SK-N-SH (cell line): ENCODE measurements around the gene DBNL.

Experiments used
- CHD2 ChIP-seq: fragments of 150-350 bp; IDR thresholded peaks from 2 replicates; pipeline ENCODE4 v1.6.1; 2018; ENCODE audit warnings: low read length; ENCODE audit not compliant: partially characterized antibody
- CTCF ChIP-seq: fragments of 200-600 bp; sonication (generic); IDR thresholded peaks from 2 replicates; pipeline ENCODE4 v1.6.1; 2017; ENCODE audit warnings: antibody characterized with exemption, mild to moderate bottlenecking, moderate library complexity
- EP300 ChIP-seq, 2 experiments: IDR thresholded peaks; 2 replicates each; pipeline versions ENCODE4 v1.4.0 to v1.6.1; 2012; ENCODE audit warnings: borderline replicate concordance in 1 of 2, low read depth in 1 of 2, low read length in 1 of 2
- EZH2phosphoT487 ChIP-seq: fragments of 200-600 bp; sonication (generic); IDR thresholded peaks from 2 replicates; pipeline ENCODE4 v1.6.1; 2017; ENCODE audit warnings: low read depth, mixed run types, mild to moderate bottlenecking, antibody characterized with exemption, moderate library complexity, borderline replicate concordance
- GABPA ChIP-seq: IDR thresholded peaks from 2 replicates; pipeline ENCODE4 v1.4.0; 2012; ENCODE audit warnings: low read depth, mild to moderate bottlenecking
- IRF3 ChIP-seq: fragments of 150-350 bp; IDR thresholded peaks from 2 replicates; pipeline ENCODE4 v1.6.1; 2016; ENCODE audit warnings: mild to moderate bottlenecking, low read depth, low read length
- PBX3 ChIP-seq: IDR thresholded peaks from 2 replicates; pipeline ENCODE4; 2012
- POLR2AphosphoS5 ChIP-seq: IDR thresholded peaks from 2 replicates; pipeline ENCODE4 v1.6.1; 2012; ENCODE audit warnings: low read depth, low read length
- RAD21 ChIP-seq: IDR thresholded peaks from 2 replicates; pipeline ENCODE4 v1.6.1; 2012; ENCODE audit warnings: mild to moderate bottlenecking, low read length
- RCOR1 ChIP-seq: fragments of 150-350 bp; IDR thresholded peaks from 2 replicates; pipeline ENCODE4 v1.6.1; 2017; ENCODE audit warnings: antibody characterized with exemption, low read length
- REST ChIP-seq: IDR thresholded peaks from 2 replicates; pipeline ENCODE4 v1.6.1; 2012; ENCODE audit warnings: mild to moderate bottlenecking, low read depth, low read length, moderate library complexity
- TCF12 ChIP-seq: IDR thresholded peaks from 2 replicates; pipeline ENCODE4 v1.4.0; 2012
- USF2 ChIP-seq: fragments of 150-350 bp; IDR thresholded peaks from 2 replicates; pipeline ENCODE4 v1.6.1; 2017; ENCODE audit warnings: antibody characterized with exemption, low read length, low read depth, borderline replicate concordance
- YY1 ChIP-seq: IDR thresholded peaks from 2 replicates; pipeline ENCODE4 v1.4.0; 2012; ENCODE audit warnings: low read depth, mild to moderate bottlenecking

GRCh38 chr7:44048031-44048795, 3.7 kb downstream of the DBNL start:
- TF ChIP-seq EZH2phosphoT487 (no peak), POLR2AphosphoS5 (no peak), CTCF (no peak), RAD21 (no peak), GABPA (no peak), PBX3 (no peak), EP300 (IDR thresholded peaks at IDR 0.05; ENCODE audit: borderline replicate concordance in 1 of 2, low read depth in 1 of 2, low read length in 1 of 2) (no peak), TCF12 (no peak), USF2 (no peak), YY1 (no peak), CHD2 (no peak), REST (no peak), RCOR1 (no peak), IRF3 (no peak)
